GM18520 (cell line): ENCODE results near the gene NT5M.
"Not testable (repeated sequence)": the region's sequence is repeated elsewhere in the genome, so short reads cannot be mapped to it uniquely, and the experiment has no call there.

Experiments
- ATAC-seq: cut with Tn5 transposase; IDR thresholded peaks from one replicate; pipeline ENCODE4 v1.9.1; 2021; ENCODE audit not compliant: unreplicated experiment

The NT5M gene

GRCh38 chr17:17370711-17371110 lies 67.5 kb downstream of the NT5M start:
- ATAC-seq, result no peak

- no peak for ATAC-seq
These were observed 69.8 kb downstream of the NT5M start for GRCh38 chr17:17372856-17373520.

- no peak for ATAC-seq
These were observed 72.7 kb downstream of the NT5M start for GRCh38 chr17:17375841-17376240.

GRCh38 chr17:17376362-17376761 lies 73.2 kb downstream of the NT5M start:
- no peak for ATAC-seq

- ATAC-seq, result no peak
These were observed 74.1 kb downstream of the NT5M start for GRCh38 chr17:17377071-17377967.

- ATAC-seq, result no peak
These were observed 76.2 kb downstream of the NT5M start for GRCh38 chr17:17379197-17379991.

GRCh38 chr17:17380145-17380925 lies 77.2 kb downstream of the NT5M start:
- ATAC-seq, result no peak

- ATAC-seq, result no peak
These were observed 78.4 kb downstream of the NT5M start for GRCh38 chr17:17381446-17382064.

- no peak for ATAC-seq
These were observed 78.9 kb downstream of the NT5M start for GRCh38 chr17:17382065-17382459.

- no peak for ATAC-seq
These were observed 79.8 kb downstream of the NT5M start for GRCh38 chr17:17382971-17383370.

- ATAC-seq, result not testable (repeated sequence)
These were observed 80.5 kb downstream of the NT5M start for GRCh38 chr17:17383431-17384290.

GRCh38 chr17:17384291-17384615 lies 81.1 kb downstream of the NT5M start:
- no peak for ATAC-seq

GRCh38 chr17:17384961-17385360 lies 81.8 kb downstream of the NT5M start:
- ATAC-seq, result no peak

- ATAC-seq, result no peak
These were observed 82.3 kb downstream of the NT5M start for GRCh38 chr17:17385491-17385890.

GRCh38 chr17:17386094-17386800 lies 83.1 kb downstream of the NT5M start:
- ATAC-seq, result no peak

- no peak for ATAC-seq
These were observed 83.9 kb downstream of the NT5M start for GRCh38 chr17:17387017-17387497.

GRCh38 chr17:17387498-17388362 lies 84.6 kb downstream of the NT5M start:
- no peak for ATAC-seq
